HL-60 (cell line): ENCODE data around the gene NCBP3.

Experiments
- DNase-seq, 2 experiments: peaks; one replicate each; pipeline ENCODE4 v3.0.0-alpha.2; 2010 to 2020; ENCODE audit warnings: low read depth in 1 of 2, low spot score in 1 of 2
- H3K27ac ChIP-seq: fragments of 250-450 bp; sonication (Bioruptor Pico); replicated peaks from 2 replicates; pipeline ENCODE4 v1.5.1; 2020; ENCODE audit warnings: mild to moderate bottlenecking, moderate library complexity
- H3K27me3 ChIP-seq: fragments of 250-450 bp; sonication (Bioruptor Pico); 2 replicates; pipeline ENCODE4 v1.5.1; 2021; ENCODE audit warnings: mild to moderate bottlenecking, moderate library complexity; ENCODE audit not compliant: insufficient read depth, poor library complexity, severe bottlenecking
- H3K4me3 ChIP-seq: replicated peaks from 2 replicates; pipeline ENCODE4 v1.5.1; 2011; ENCODE audit warnings: mild to moderate bottlenecking, control low read depth, low read length; ENCODE audit not compliant: insufficient read depth
- CTCF ChIP-seq: IDR thresholded peaks from one replicate; pipeline ENCODE4 v1.5.1; 2011; ENCODE audit warnings: low read length, control low read depth, inconsistent platforms; ENCODE audit not compliant: insufficient read depth
- GABPA ChIP-seq: IDR thresholded peaks from 2 replicates; pipeline ENCODE4 v1.6.1; 2012; ENCODE audit warnings: low read depth
- POLR2AphosphoS5 ChIP-seq: IDR thresholded peaks from 2 replicates; pipeline ENCODE4 v1.6.1; 2012; ENCODE audit warnings: low read depth
- REST ChIP-seq: IDR thresholded peaks from 2 replicates; pipeline ENCODE4 v1.6.1; 2012; ENCODE audit warnings: low read depth; ENCODE audit not compliant: insufficient replicate concordance
- SPI1 ChIP-seq: IDR thresholded peaks from 2 replicates; pipeline ENCODE4 v1.6.1; 2012; ENCODE audit warnings: low read depth, mild to moderate bottlenecking, borderline replicate concordance

Gene NCBP3

GRCh38 chr17:3838206-3838605 lies 7.8 kb downstream of the NCBP3 start:
- Histone ChIP-seq H3K27me3 (no peaks in the 10 kb centered on the region), H3K27ac (peak overlapping the region; percentile 32), H3K4me3 (no peak overlapping the region)
- TF ChIP-seq SPI1 = no peak
- no peak for TF ChIP-seq REST
- no peak for TF ChIP-seq GABPA
- TF ChIP-seq POLR2AphosphoS5 = no peak
- TF ChIP-seq CTCF = no peak
- no peak for DNase-seq

GRCh38 chr17:3836551-3836950 lies 9.5 kb downstream of the NCBP3 start:
- TF ChIP-seq POLR2AphosphoS5 (no peak), SPI1 (no peak), REST (no peak), CTCF (no peak), GABPA (no peak)

GRCh38 chr17:3835410-3836229 lies 10.4 kb downstream of the NCBP3 start:
- Histone ChIP-seq H3K27me3 (no peaks in the 10 kb centered on the region), H3K27ac (peak overlapping the region; percentile 78), H3K4me3 (no peak overlapping the region)
- peak; percentile 47 to 80 for DNase-seq
- TF ChIP-seq SPI1 (no peak), CTCF (no peak), GABPA (no peak), POLR2AphosphoS5 (no peak), REST (no peak)

More at GRCh38 chr17:3836551-3836950, 9.5 kb downstream of the NCBP3 start:
- DNase-seq = no peak
- H3K27ac ChIP-seq = peak overlapping the region; percentile 78
- no peak overlapping the region for H3K4me3 ChIP-seq
- H3K27me3 ChIP-seq = no peaks in the 10 kb centered on the region
